K562 (cell line): ENCODE data around the gene CACNA2D2. TPM values are rescaled to one million over a fixed set of nuclear protein-coding genes. Genes with fewer than 3 reads are reported as not detected.

Experiments
- ATAC-seq: fragments of 200-7000 bp; cut with Tn5 transposase; 3 replicates; pipeline ENCODE4 v1.9.1; 2020; ENCODE audit warnings: moderate library complexity
- BruUV-seq: library from RNA; stranded (reverse); fragments of 400-500 nt; replicated peaks from 2 replicates; lab custom pipeline; 2021; lab: Mats Ljungman, UMichigan
- CTCF ChIA-PET: fragments of 300-600 bp; formaldehyde crosslinking; extraction: SDS; loops from one replicate; lab custom pipeline; 2021; ENCODE audit warnings: low intra/inter-chr PET ratio; lab: Yijun Ruan, JAX
- POLR2A ChIA-PET: fragments of 300-600, 350-650 bp; sonication (Branson Sonifier 250); formaldehyde crosslinking; extraction: SDS; loops from one replicate; lab custom pipeline; 2021; ENCODE audit warnings: antibody characterized with exemption, inconsistent platforms; lab: Yijun Ruan, JAX
- DNase-seq, 4 experiments: peaks; one replicate each; pipeline versions ENCODE4 v3.0.0 to v3.0.0-alpha.2; 2011 to 2018; ENCODE audit warnings: low spot score in 3 of 4, mixed read lengths in 3 of 4; ENCODE audit errors: extremely low read depth in 1 of 4
- FAIRE-seq: peaks from 2 replicates; lab custom pipeline; 2011; peaks lifted over from hg19 to GRCh38; lab: Jason Lieb, UNC
- H2AFZ ChIP-seq: 2 replicates; pipeline ENCODE4 v1.6.0; 2011; ENCODE audit warnings: low read depth, low read length, control low read depth, inconsistent platforms
- H3K27ac ChIP-seq: fragments of 200-600 bp; 3 replicates; pipeline ENCODE4 v1.8.0; 2011; ENCODE audit warnings: low read depth, mild to moderate bottlenecking, control low read depth, inconsistent platforms, low read length, moderate library complexity, mixed read lengths; ENCODE audit errors: extremely low read depth
- H3K27me3 ChIP-seq, 2 experiments: fragments of 300-600 bp in 1 of 2; 2 replicates in 1 of 2; 3 replicates in 1 of 2; pipeline versions ENCODE4 v1.6.0 to v1.8.0; 2011; ENCODE audit warnings: inconsistent platforms in 2 of 2, low read length in 2 of 2, mild to moderate bottlenecking in 1 of 2, mixed read lengths in 1 of 2, moderate library complexity in 1 of 2; ENCODE audit not compliant: control insufficient read depth in 2 of 2, insufficient read depth in 2 of 2
- H3K36me3 ChIP-seq: fragments of 300-600 bp; 3 replicates; pipeline ENCODE4 v1.8.0; 2011; ENCODE audit warnings: mild to moderate bottlenecking, low read length, inconsistent platforms; ENCODE audit not compliant: control insufficient read depth, insufficient read depth
- H3K4me1 ChIP-seq, 2 experiments: fragments of 200-600 bp in 1 of 2; replicated peaks in 1 of 2; 2 replicates in 1 of 2; 3 replicates in 1 of 2; pipeline versions ENCODE4 v1.5.1 to v1.8.0; 2011; ENCODE audit warnings: inconsistent platforms in 2 of 2, low read length in 2 of 2, mild to moderate bottlenecking in 1 of 2, mixed read lengths in 1 of 2, moderate library complexity in 1 of 2; ENCODE audit not compliant: control insufficient read depth in 2 of 2, insufficient read depth in 2 of 2
- H3K4me2 ChIP-seq: 2 replicates; pipeline ENCODE4 v1.6.1; 2011; ENCODE audit warnings: low read length, control low read depth, inconsistent platforms, mixed read lengths; ENCODE audit not compliant: insufficient read depth
- H3K4me3 ChIP-seq: fragments of 200-600 bp; sonication (generic), shearing (Covaris generic); 2 replicates; pipeline ENCODE4 v1.5.1; 2016; ENCODE audit warnings: control low read depth, inconsistent platforms
- H3K79me2 ChIP-seq: fragments of 200-600 bp; 3 replicates; pipeline ENCODE4 v1.8.0; 2011; ENCODE audit warnings: low read length, inconsistent platforms; ENCODE audit not compliant: control insufficient read depth, insufficient read depth
- H3K9ac ChIP-seq, 2 experiments: 2 replicates each; pipeline versions ENCODE4 v1.6.0 to v1.6.1; 2011; ENCODE audit warnings: low read depth in 2 of 2, low read length in 2 of 2, control low read depth in 1 of 2, inconsistent platforms in 1 of 2, mild to moderate bottlenecking in 1 of 2, mixed read lengths in 1 of 2; ENCODE audit not compliant: insufficient read depth in 1 of 2
- H3K9me1 ChIP-seq: one replicate; pipeline ENCODE4 v1.6.0; 2011; ENCODE audit warnings: inconsistent platforms, mild to moderate bottlenecking, low read length, moderate library complexity; ENCODE audit not compliant: control insufficient read depth, insufficient read depth
- H3K9me3 ChIP-seq: replicated peaks from 2 replicates; pipeline ENCODE4 v1.5.1; 2011; ENCODE audit warnings: low read depth, low read length, inconsistent platforms; ENCODE audit not compliant: control insufficient read depth, insufficient read depth
- H4K20me1 ChIP-seq: replicated peaks from 2 replicates; pipeline ENCODE4 v1.6.1; 2011; ENCODE audit warnings: low read length, inconsistent platforms, mixed read lengths; ENCODE audit not compliant: control insufficient read depth, insufficient read depth
- DIDO1 ChIP-seq: fragments of 450-650 bp; IDR thresholded peaks from 2 replicates; pipeline ENCODE4 v1.6.1; 2016; ENCODE audit warnings: low read depth, missing biosample characterization, missing genetic modification characterization
- KLF13 ChIP-seq: fragments of 450-650 bp; IDR thresholded peaks from 2 replicates; pipeline ENCODE4 v1.6.1; 2016; ENCODE audit warnings: missing genetic modification characterization, low read depth, mild to moderate bottlenecking, missing compliant biosample characterization, moderate library complexity, borderline replicate concordance
- MXI1 ChIP-seq: IDR thresholded peaks from 2 replicates; pipeline ENCODE4 v1.6.1; 2011; ENCODE audit warnings: low read depth, mild to moderate bottlenecking, improper control_type of control experiment, low read length
- NFATC3 ChIP-seq: fragments of 450-650 bp; IDR thresholded peaks from 2 replicates; pipeline ENCODE4 v1.6.1; 2017; ENCODE audit warnings: mild to moderate bottlenecking
- ZNF3 ChIP-seq: fragments of 250-450 bp; sonication (Bioruptor Pico); IDR thresholded peaks from 2 replicates; pipeline ENCODE4 v1.5.0; 2021; ENCODE audit warnings: mild to moderate bottlenecking, moderate library complexity
- ZNF347 ChIP-seq: fragments of 450-650 bp; formaldehyde crosslinking; IDR thresholded peaks from 2 replicates; pipeline ENCODE4 v1.4.0; 2020; ENCODE audit warnings: low read depth, mild to moderate bottlenecking, moderate library complexity
- WGBS: fragments of 100-300 bp; shearing (Covaris generic); methylation state at CpG from one replicate; pipeline ENCODE4 v1.1.6; 2016; ENCODE audit warnings: low coverage, mixed read lengths; ENCODE audit not compliant: insufficient coverage; ENCODE audit errors: missing lambda C conversion rate; 5-methylcytosine and 5-hydroxymethylcytosine counted together
- in situ Hi-C: fragments of 300-500 bp; cut with MboI; formaldehyde crosslinking; loops from 4 replicates; pipeline ENCODE4 v1.15.0; 2018; ENCODE audit warnings: inconsistent platforms, mixed read lengths
- intact Hi-C: fragments of 100-400 bp; cut with micrococcal nuclease; formaldehyde crosslinking; loops from 2 replicates; pipeline ENCODE4 v1.14.2; 2022
- polyA plus RNA-seq, 8 experiments: library from polyadenylated mRNA; depleted of rRNA in 4 of 8; stranded (reverse) in 5 of 8; unstranded in 3 of 8; fragments of >200 nt; fragmentation: Nextera tagmentation in 2 of 8; fragmentation: Illumina TruSeq in 1 of 8; extraction: Ambion mirVana in 2 of 8; extraction: Trizol in 1 of 8; gene quantifications; 2 replicates each; pipeline versions ENCODE4 v1.2.1 to v1.2.3, GENCODE V29; 2011 to 2014; ENCODE audit warnings: inconsistent platforms in 1 of 8, missing spikeins in 1 of 8
- total RNA-seq, 7 experiments: library from RNA; depleted of rRNA in 6 of 7; stranded (reverse); fragments of >200 nt in 6 of 7; fragmentation: Illumina TruSeq in 2 of 7; extraction: Trizol in 2 of 7; gene quantifications; 2 replicates each; pipeline versions ENCODE4 v1.2.1 to v1.2.3, GENCODE V29; 2011 to 2021; ENCODE audit warnings: low replicate concordance in 1 of 7

The CACNA2D2 gene
- total and polyA plus RNA-seq, 9 of the 15 experiments (the other 6 are each of a cell fraction or from before 2014, with no cell fraction given), result 0.11 to 0.58 (median 0.36) TPM; not detected in 2

DNA sequence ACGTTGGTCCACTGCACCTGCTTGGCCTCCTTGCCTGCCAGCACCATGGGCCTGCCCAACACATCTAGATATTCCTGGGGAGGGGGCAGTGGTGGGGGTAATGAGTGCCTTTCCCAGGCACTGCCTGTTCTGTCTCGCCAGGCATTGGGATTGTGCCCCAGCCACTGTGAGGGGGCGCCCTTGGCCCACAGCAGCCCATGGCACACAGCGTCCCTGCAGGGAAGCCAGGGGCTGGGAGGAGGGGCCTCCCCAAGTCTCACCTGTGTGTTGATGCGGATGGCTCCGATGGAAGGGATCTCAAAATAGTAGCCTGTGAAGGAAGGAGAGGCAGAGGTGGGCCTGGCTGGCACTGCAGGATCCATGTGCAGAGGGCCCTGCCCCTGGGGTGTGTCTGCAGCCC is 125.4 kb downstream of the CACNA2D2 start:
- in situ Hi-C loops, result no loop called here
- Histone ChIP-seq H3K4me3 (no peak overlapping the region), H3K36me3 (no peaks in the 10 kb centered on the region), H3K27me3 (peaks cover 0 to 13% of the 10 kb centered on the region in 2 experiments; a peak in 1 of 5 replicates), H2AFZ (no peak overlapping the region), H3K27ac (no peak overlapping the region), H4K20me1 (no peaks in the 10 kb centered on the region), H3K79me2 (no peaks in the 10 kb centered on the region), H3K9me1 (no peaks in the 10 kb centered on the region), H3K4me2 (no peak overlapping the region), H3K9me3 (no peaks in the 10 kb centered on the region), H3K4me1 (peaks cover 0 to 25% of the 10 kb centered on the region in 2 experiments; a peak in 3 of 5 replicates), H3K9ac (no peak overlapping the region)
- TF ChIP-seq NFATC3 (no peak), MXI1 (no peak), ZNF347 (no peak), KLF13 (tag) (no peak), DIDO1 (tag) (no peak), ZNF3 (CRISPR knock-in tag) (no peak)
- no peak for DNase-seq
- POLR2A ChIA-PET, result no interaction called here
- no peak for ATAC-seq
- FAIRE-seq, result no peak
- CTCF ChIA-PET, result no interaction called here
- WGBS, result 8% methylated on average over 6 of the region's 6 CpGs
- no TSS peak for BruUV-seq
- intact Hi-C loops, result no loop called here
